Mesenchymal stem cell (in vitro differentiated cells and primary cell): ENCODE results near the gene TMEM178B.

ENCODE experiments used
- DNase-seq: peaks from one replicate; pipeline ENCODE4 v3.0.0-alpha.2; 2013
- H2AFZ ChIP-seq: one replicate; pipeline ENCODE4 v1.6.1; 2013; ENCODE audit warnings: low read depth, mild to moderate bottlenecking, control low read depth, inconsistent platforms, low read length, moderate library complexity
- H2AK5ac ChIP-seq: 2 replicates; pipeline ENCODE4 v1.6.1; 2013; ENCODE audit warnings: low read length, moderate library complexity, mild to moderate bottlenecking, inconsistent platforms; ENCODE audit not compliant: severe bottlenecking
- H2BK120ac ChIP-seq: one replicate; pipeline ENCODE4 v1.6.1; 2013; ENCODE audit warnings: low read depth, mild to moderate bottlenecking, inconsistent platforms, low read length, moderate library complexity
- H2BK12ac ChIP-seq, 2 experiments: one replicate each; pipeline ENCODE4 v1.6.1; 2013; ENCODE audit warnings: inconsistent platforms in 2 of 2, low read length in 2 of 2, mild to moderate bottlenecking in 2 of 2, moderate library complexity in 2 of 2, control low read depth in 1 of 2
- H2BK15ac ChIP-seq: one replicate; pipeline ENCODE4 v1.6.1; 2013; ENCODE audit warnings: mild to moderate bottlenecking, low read depth, inconsistent platforms; ENCODE audit not compliant: poor library complexity, severe bottlenecking
- H2BK5ac ChIP-seq: 2 replicates; pipeline ENCODE4 v1.6.1; 2013; ENCODE audit warnings: low read depth, mild to moderate bottlenecking, low read length, control low read depth, inconsistent platforms; ENCODE audit not compliant: poor library complexity, severe bottlenecking
- H3K14ac ChIP-seq, 2 experiments: one replicate each; pipeline ENCODE4 v1.6.1; 2013; ENCODE audit warnings: inconsistent platforms in 2 of 2, low read length in 2 of 2, control low read depth in 1 of 2, mild to moderate bottlenecking in 1 of 2, moderate library complexity in 1 of 2
- H3K18ac ChIP-seq, 2 experiments: one replicate each; pipeline ENCODE4 v1.6.1; 2013; ENCODE audit warnings: inconsistent platforms in 2 of 2, low read length in 2 of 2, control low read depth in 1 of 2, low read depth in 1 of 2, mild to moderate bottlenecking in 1 of 2
- H3K23ac ChIP-seq, 2 experiments: one replicate each; pipeline ENCODE4 v1.6.1; 2013; ENCODE audit warnings: inconsistent platforms in 2 of 2, low read length in 2 of 2, mild to moderate bottlenecking in 2 of 2, moderate library complexity in 2 of 2, control low read depth in 1 of 2
- H3K27ac ChIP-seq: 2 replicates; pipeline ENCODE4 v1.5.1; 2013; ENCODE audit warnings: mild to moderate bottlenecking, moderate library complexity, low read length, control low read depth, inconsistent platforms; ENCODE audit not compliant: poor library complexity, severe bottlenecking
- H3K27me3 ChIP-seq, 2 experiments: 2 replicates each; pipeline versions ENCODE4 v1.6.1 to v1.7.0; 2013; ENCODE audit warnings: low read length in 2 of 2, mild to moderate bottlenecking in 2 of 2, moderate library complexity in 2 of 2, control low read depth in 1 of 2, inconsistent platforms in 1 of 2; ENCODE audit not compliant: control insufficient read depth in 1 of 2, insufficient read depth in 1 of 2
- H3K36me3 ChIP-seq, 2 experiments: 2 replicates each; pipeline versions ENCODE4 v1.6.1 to v1.7.0; 2013; ENCODE audit warnings: low read length in 2 of 2, control low read depth in 1 of 2, inconsistent platforms in 1 of 2, low read depth in 1 of 2, mild to moderate bottlenecking in 1 of 2; ENCODE audit not compliant: insufficient read depth in 2 of 2, control insufficient read depth in 1 of 2
- H3K4ac ChIP-seq, 2 experiments: one replicate each; pipeline ENCODE4 v1.6.1; 2013; ENCODE audit warnings: inconsistent platforms in 2 of 2, low read length in 2 of 2, mild to moderate bottlenecking in 2 of 2, moderate library complexity in 2 of 2, control low read depth in 1 of 2, low read depth in 1 of 2
- H3K4me1 ChIP-seq: 2 replicates; pipeline ENCODE4 v1.6.1; 2013; ENCODE audit warnings: low read depth, low read length, control low read depth; ENCODE audit not compliant: control insufficient read depth, insufficient read depth
- H3K4me2 ChIP-seq: 2 replicates; pipeline ENCODE4 v1.6.1; 2013; ENCODE audit warnings: low read length, mild to moderate bottlenecking, inconsistent platforms; ENCODE audit not compliant: poor library complexity, severe bottlenecking
- H3K4me3 ChIP-seq, 2 experiments: 2 replicates each; pipeline versions ENCODE4 v1.5.1 to v1.7.0; 2013; ENCODE audit warnings: low read length in 2 of 2, mild to moderate bottlenecking in 2 of 2, control low read depth in 1 of 2, low read depth in 1 of 2; ENCODE audit not compliant: insufficient read depth in 1 of 2
- H3K79me1 ChIP-seq: replicated peaks from 2 replicates; pipeline ENCODE4 v1.6.1; 2013; ENCODE audit warnings: mild to moderate bottlenecking, control low read depth, low read length, inconsistent platforms; ENCODE audit not compliant: poor library complexity, severe bottlenecking
- H3K9ac ChIP-seq: 2 replicates; pipeline ENCODE4 v1.7.0; 2013; ENCODE audit warnings: mild to moderate bottlenecking, low read length, moderate library complexity
- H3K9me3 ChIP-seq: 2 replicates; pipeline ENCODE4 v1.7.0; 2013; ENCODE audit warnings: mild to moderate bottlenecking, low read length; ENCODE audit not compliant: control insufficient read depth
- H4K8ac ChIP-seq: one replicate; pipeline ENCODE4 v1.6.1; 2013; ENCODE audit warnings: inconsistent platforms, mild to moderate bottlenecking, low read length, moderate library complexity
- H4K91ac ChIP-seq: one replicate; pipeline ENCODE4 v1.6.1; 2013; ENCODE audit warnings: mild to moderate bottlenecking, low read length, inconsistent platforms
- WGBS: methylation state at CpG from one replicate; pipeline ENCODE4 v1.1.7; 2013; ENCODE audit warnings: mixed read lengths; 5-methylcytosine and 5-hydroxymethylcytosine counted together

Gene TMEM178B

GRCh38 chr7:141133646-141134045 lies 59.8 kb downstream of the TMEM178B start:
- no peak overlapping the region for H4K8ac ChIP-seq
- no peak overlapping the region for H2BK12ac ChIP-seq
- H3K27me3 ChIP-seq, result no peaks in the 10 kb centered on the region
- H3K36me3 ChIP-seq, result no peaks in the 10 kb centered on the region
- H3K4me2 ChIP-seq, result no peak overlapping the region
- no peak overlapping the region for H3K27ac ChIP-seq
- H2BK120ac ChIP-seq, result no peak overlapping the region
- no peak overlapping the region for H4K91ac ChIP-seq
- H3K9ac ChIP-seq, result no peak overlapping the region
- peaks cover 3% of the 10 kb centered on the region for H3K9me3 ChIP-seq
- no peak overlapping the region for H3K4me3 ChIP-seq
- H3K18ac ChIP-seq, result no peak overlapping the region
- H3K4ac ChIP-seq, result no peak overlapping the region
- H3K23ac ChIP-seq, result no peak overlapping the region
- H2BK5ac ChIP-seq, result no peak overlapping the region
- H3K4me1 ChIP-seq, result peaks cover 4% of the 10 kb centered on the region
- DNase-seq, result peak; percentile 0
- 25% methylated on average over 1 of the region's 1 CpG for WGBS
- H2AK5ac ChIP-seq, result no peak overlapping the region
- peaks cover 3% of the 10 kb centered on the region for H3K79me1 ChIP-seq
- H3K14ac ChIP-seq, result no peak overlapping the region
- no peak overlapping the region for H2BK15ac ChIP-seq
- H2AFZ ChIP-seq, result no peak overlapping the region

- Histone ChIP-seq H3K27me3 (no peaks in the 10 kb centered on the region), H3K4me1 (peaks cover 7% of the 10 kb centered on the region), H3K14ac (no peak overlapping the region), H3K4me3 (no peak overlapping the region), H3K4ac (no peak overlapping the region), H3K9ac (no peak overlapping the region), H3K23ac (no peak overlapping the region), H3K79me1 (peaks cover 6% of the 10 kb centered on the region), H3K18ac (no peak overlapping the region), H4K91ac (no peak overlapping the region), H3K4me2 (no peak overlapping the region), H2BK12ac (no peak overlapping the region), H3K27ac (no peak overlapping the region), H3K9me3 (peaks cover 3% of the 10 kb centered on the region), H2BK120ac (no peak overlapping the region), H3K36me3 (no peaks in the 10 kb centered on the region), H2AFZ (no peak overlapping the region), H4K8ac (no peak overlapping the region), H2BK5ac (no peak overlapping the region), H2AK5ac (no peak overlapping the region), H2BK15ac (no peak overlapping the region)
- WGBS, result no CpG with 5 or more reads among the region's 2 CpGs
- no peak for DNase-seq
These were observed 68.2 kb downstream of the TMEM178B start for GRCh38 chr7:141142058-141142457.

GRCh38 chr7:141144921-141145629 lies 71.2 kb downstream of the TMEM178B start:
- Histone ChIP-seq H2BK5ac (no peak overlapping the region), H3K27me3 (no peaks in the 10 kb centered on the region), H3K4me2 (no peak overlapping the region), H3K4me1 (peaks cover 7% of the 10 kb centered on the region), H3K4me3 (no peak overlapping the region), H2BK15ac (no peak overlapping the region), H3K9me3 (peaks cover 5% of the 10 kb centered on the region), H2AK5ac (no peak overlapping the region), H3K14ac (no peak overlapping the region), H2BK120ac (no peak overlapping the region), H4K91ac (no peak overlapping the region), H3K9ac (no peak overlapping the region), H3K27ac (no peak overlapping the region), H2BK12ac (no peak overlapping the region), H3K4ac (no peak overlapping the region), H2AFZ (no peak overlapping the region), H3K18ac (no peak overlapping the region), H3K36me3 (no peaks in the 10 kb centered on the region), H3K79me1 (peaks cover 8% of the 10 kb centered on the region), H3K23ac (no peak overlapping the region), H4K8ac (no peak overlapping the region)
- no peak for DNase-seq
- 64% methylated on average over 4 of the region's 4 CpGs for WGBS

GRCh38 chr7:141145630-141145982 lies 71.7 kb downstream of the TMEM178B start:
- H3K36me3 ChIP-seq, result no peaks in the 10 kb centered on the region
- H3K9ac ChIP-seq, result no peak overlapping the region
- WGBS, result 52% methylated on average over 3 of the region's 3 CpGs
- no peak overlapping the region for H3K23ac ChIP-seq
- peaks cover 8% of the 10 kb centered on the region for H3K79me1 ChIP-seq
- no peak overlapping the region for H2BK12ac ChIP-seq
- no peak overlapping the region for H3K4me2 ChIP-seq
- no peak for DNase-seq
- H4K91ac ChIP-seq, result no peak overlapping the region
- no peak overlapping the region for H4K8ac ChIP-seq
- peaks cover 7% of the 10 kb centered on the region for H3K4me1 ChIP-seq
- no peak overlapping the region for H3K14ac ChIP-seq
- H2BK15ac ChIP-seq, result no peak overlapping the region
- H3K9me3 ChIP-seq, result peaks cover 5% of the 10 kb centered on the region
- no peaks in the 10 kb centered on the region for H3K27me3 ChIP-seq
- no peak overlapping the region for H3K18ac ChIP-seq
- H2BK120ac ChIP-seq, result no peak overlapping the region
- no peak overlapping the region for H3K4me3 ChIP-seq
- no peak overlapping the region for H3K27ac ChIP-seq
- no peak overlapping the region for H2BK5ac ChIP-seq
- no peak overlapping the region for H2AFZ ChIP-seq
- no peak overlapping the region for H2AK5ac ChIP-seq
- H3K4ac ChIP-seq, result no peak overlapping the region
